HG03442 (cell line): ENCODE measurements around the gene CRACDL.

ENCODE experiments used
- ATAC-seq: cut with Tn5 transposase; IDR thresholded peaks from one replicate; pipeline ENCODE4 v1.9.1; 2021; ENCODE audit warnings: mild to moderate bottlenecking, moderate library complexity; ENCODE audit not compliant: unreplicated experiment

CRACDL gene

DNA sequence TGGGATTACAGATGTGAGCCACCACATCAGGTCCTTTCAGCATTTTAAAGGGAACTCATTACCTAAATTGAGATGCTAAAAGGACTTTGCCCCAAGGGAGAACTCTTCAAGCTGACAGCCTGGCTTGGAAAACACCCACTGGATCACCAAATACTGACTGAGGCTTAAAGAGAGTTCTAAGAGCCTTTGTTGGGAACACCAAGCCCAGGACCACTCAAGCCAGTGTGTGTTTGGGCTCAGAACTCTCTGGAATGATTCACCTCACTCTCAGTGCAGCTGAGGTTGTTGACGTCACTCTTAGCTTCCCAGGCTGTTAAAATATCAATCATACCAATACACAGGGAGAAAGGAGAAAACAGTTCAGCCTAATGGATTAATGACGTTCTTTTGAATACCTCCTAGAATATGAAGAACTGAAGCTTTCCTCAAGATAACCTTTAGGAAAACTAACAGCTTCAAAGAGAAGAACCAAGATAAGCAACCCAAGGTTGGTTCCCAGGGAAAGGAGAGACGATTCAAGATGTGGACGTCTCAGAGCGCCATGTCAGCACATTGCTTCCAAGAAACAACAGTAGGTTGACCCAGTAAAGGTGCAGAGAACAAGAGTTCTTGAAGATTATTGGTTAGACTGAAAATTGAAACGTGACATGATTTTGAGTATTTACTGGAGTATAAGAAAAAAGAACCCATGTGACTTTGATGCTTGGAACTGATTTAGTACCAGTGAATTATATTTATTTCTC lies 157.1 kb downstream of the CRACDL start:
- ATAC-seq = no peak

DNA sequence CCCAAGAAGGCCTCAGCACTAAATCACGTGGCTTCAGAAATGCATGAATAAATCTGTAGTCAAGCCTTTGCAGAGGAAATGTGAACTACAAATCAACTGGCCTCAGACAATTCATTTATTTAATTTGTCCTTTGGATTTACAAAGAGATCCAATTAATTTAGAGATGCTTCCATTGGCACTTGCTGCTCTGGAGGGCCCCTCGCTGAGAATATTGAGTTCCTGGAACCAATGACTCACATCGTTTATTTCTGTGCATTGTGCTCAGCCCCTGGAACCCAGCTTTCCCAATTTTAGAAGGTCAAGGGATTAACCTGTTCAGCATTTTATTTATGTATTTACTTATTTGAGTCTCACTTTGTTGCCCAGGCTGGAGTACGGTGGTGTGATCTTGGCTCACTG lies 157.9 kb downstream of the CRACDL start:
- no peak for ATAC-seq

DNA sequence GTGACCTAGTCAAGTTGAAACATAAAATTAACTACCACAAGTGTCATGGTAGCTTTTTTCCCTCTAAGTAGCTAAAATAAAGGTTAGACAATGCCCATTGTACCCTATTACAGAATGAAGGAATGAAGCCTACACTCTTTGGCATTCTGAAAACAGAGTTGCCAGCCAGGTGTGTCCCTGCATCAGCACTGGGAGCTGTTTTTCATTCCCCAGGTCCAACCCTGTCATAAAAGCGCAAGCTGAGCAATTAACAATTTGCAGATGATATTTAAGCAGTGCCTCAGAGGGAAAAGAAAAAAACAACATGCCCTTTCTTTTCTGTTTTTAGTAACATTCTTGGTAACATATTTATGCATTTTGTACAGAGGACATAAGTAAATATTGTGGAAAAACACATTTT lies 158.3 kb downstream of the CRACDL start:
- ATAC-seq = no peak

DNA sequence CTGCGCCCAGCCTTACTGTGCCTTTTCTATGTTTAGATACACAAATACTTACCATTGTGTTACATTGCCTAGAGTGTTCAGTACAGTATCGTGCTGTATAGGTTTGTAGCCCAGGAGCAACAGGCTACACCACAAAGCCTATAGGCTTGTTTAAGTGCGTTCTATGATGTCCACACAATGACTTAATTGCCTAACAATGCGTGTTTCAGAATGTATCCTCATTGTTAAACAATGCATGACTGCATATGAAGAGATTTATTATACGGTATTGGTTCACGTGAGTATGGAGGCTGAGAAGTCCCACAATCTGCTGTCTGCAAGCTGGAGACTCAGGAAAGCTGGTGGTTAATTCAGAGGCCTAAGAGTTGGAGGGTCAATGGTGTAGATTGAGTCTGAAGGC lies 158.9 kb downstream of the CRACDL start:
- ATAC-seq = no peak

DNA sequence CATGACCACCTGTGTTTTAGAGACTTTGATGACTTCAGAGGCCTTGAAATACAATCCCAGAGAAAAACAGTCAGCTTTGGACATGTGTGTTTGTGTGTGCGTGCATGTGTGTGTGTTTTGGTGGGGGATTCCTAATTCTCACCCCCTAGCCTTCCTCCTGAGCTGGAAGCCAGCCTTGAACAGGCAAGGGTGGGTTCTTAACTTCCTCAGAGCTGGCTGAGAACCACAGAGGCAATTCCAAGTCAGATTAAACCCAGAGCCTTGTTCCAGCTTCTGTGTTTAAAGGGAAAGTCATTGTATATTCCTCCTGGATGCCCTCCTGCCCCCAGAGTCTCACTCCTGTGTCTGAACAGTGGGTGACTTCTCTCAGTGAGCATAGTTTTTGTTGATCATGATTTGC lies 159.9 kb downstream of the CRACDL start:
- no peak for ATAC-seq

DNA sequence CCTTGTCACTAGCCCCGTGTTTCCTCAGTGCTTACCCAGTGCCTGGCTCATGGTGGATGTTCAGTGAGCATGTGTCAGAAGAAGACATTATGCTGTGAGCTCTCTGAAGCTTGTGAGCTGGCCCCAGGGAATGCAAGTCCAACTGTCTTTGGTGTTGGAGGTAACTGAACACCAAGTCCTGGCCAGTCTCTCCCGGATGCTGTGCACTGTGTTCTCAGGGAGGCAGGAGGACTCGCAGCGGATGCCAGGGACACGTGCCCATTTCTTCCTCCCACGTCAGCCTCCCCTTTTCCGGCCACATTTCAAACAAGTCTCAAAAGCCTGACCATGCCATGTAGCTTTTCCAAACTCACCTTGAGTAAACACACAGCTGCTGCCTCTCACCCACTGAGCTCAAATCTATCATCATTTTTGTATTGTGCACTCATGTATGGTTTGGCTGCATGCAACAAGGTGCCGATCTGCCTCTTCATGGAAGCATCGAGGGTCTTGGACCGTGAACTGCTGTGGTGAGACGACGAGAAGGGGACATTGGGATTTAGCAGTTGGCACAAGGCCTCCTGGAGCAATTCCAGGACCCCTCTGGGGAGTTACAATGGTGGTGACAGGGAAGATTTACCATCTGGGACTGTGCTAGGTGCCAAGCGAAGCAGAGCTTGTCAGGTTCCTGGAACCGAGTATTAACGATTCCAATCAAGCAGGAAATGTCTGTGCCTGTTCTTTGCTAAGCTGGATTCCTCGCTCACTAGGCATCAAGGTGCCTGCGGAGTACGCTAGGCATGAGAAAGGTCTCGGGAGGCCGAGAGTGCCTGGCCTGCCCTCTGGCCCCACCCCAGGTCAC lies 160.7 kb downstream of the CRACDL start:
- no peak for ATAC-seq

- no peak for ATAC-seq
Observed at GRCh38 chr2:98773907-98774306, 162.1 kb downstream of the CRACDL start.

GRCh38 chr2:98773169-98773568 lies 162.9 kb downstream of the CRACDL start:
- ATAC-seq = no peak

DNA sequence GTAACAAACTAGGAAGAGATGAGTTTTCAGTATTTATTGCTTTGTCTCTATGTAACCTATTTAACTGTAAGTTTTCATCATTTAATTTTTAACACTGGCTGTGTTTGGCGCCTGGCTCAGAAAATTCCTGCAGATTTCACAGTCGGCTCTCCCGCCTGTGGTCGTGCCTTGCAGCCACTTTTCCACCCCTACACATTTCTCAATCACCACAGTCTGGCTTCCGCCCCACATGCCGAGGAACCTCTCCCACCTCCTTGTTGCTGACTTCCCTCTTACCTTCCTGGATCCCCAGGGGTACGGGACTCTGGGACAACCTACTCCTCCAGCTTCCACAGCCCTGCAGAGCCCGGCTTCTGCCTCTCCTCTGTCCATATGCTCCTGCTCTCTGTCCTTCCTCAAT lies 163.5 kb downstream of the CRACDL start:
- no peak for ATAC-seq

DNA sequence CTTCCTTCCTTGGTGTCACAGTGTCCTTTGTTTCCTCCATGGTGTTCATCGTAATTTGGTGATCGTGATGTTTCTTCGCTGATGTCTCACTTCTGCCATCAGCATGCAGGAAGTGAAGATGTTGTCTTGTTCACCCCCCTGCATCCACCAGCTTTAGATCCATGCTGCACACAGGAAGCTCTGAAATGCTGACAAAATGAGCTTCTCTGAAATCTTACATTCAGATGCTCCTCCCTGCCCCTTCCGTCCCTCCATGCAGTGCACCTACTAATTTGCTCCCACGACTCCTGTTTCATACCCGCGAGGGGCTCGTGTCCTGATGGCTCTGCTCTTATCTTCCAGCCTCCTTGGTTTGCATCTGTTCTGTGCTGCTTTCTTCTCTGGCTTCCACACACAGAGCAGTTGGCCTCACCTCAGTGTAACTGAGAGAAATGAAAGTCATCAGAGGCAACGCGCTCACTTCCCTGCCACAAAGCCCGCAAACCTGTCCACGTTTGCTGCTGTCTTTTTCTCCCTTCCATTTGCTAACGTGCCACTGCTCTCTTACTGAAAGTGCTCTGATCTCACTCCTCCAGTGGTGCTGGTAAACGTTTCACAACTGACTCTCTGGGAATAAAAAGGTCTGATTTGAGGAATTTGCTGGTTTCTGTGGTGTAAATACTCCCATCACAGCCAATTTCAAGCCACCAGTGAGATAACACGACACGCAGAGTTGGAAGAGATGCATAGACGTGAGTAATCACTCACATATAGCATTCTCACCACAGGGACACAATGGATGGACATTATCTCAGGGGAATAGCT lies 164.1 kb downstream of the CRACDL start:
- no peak for ATAC-seq

DNA sequence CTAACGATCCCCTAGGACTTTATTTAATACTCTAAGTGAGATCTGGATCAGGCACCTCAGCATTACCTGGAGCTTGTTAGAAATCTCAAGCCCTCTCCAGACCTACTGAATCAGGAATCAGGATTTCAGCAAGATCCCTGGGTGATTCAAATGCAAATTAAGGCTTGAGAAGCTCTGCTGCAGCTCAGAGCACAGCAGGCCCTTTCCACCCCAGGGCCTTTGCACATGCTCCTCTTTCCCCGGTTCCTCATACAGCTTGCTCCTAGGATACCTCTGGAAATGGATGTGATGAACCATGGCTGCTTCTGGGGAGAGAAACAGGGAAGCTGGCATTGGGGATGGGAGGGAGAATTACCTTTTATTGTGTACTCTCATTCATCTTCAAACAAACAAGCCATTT lies 164.8 kb downstream of the CRACDL start:
- no peak for ATAC-seq

DNA sequence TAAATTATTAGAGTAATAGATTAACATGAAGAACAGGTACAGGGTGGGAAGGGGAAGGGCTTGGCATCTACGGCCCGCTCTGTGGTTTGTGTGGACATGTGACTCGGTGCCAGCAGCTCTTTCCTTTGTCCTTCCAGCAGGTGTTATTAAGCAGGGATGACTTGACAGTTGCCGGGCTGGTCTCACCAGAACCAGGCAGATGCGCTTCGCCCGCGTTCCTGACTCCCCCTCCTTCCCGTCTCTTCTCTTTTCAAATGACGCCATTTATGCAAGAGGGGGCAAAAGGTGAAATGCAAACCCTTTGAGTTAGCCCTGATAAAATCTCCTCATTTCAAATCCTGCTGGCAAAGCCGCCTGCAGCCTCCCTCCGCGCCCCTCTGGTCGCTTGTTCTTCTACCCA lies 166.2 kb downstream of the CRACDL start:
- no peak for ATAC-seq

DNA sequence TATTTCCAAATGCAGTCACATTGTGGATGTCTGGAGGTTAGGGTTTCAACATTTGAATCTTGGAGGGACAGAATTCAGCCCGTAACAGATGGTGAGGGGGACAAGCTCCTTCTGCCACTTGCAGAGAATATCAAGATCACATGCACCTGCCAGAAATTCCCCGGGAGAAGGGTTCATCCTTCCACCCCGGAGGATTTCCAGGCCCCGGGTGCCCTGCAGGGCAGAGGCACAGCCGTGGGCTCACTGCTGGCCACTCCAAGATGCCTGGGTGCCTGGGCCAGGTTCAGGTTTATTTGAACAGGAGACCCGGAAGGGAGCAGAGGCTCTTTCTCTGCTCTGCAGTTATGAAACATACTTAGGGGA lies 166.9 kb downstream of the CRACDL start:
- no peak for ATAC-seq

DNA sequence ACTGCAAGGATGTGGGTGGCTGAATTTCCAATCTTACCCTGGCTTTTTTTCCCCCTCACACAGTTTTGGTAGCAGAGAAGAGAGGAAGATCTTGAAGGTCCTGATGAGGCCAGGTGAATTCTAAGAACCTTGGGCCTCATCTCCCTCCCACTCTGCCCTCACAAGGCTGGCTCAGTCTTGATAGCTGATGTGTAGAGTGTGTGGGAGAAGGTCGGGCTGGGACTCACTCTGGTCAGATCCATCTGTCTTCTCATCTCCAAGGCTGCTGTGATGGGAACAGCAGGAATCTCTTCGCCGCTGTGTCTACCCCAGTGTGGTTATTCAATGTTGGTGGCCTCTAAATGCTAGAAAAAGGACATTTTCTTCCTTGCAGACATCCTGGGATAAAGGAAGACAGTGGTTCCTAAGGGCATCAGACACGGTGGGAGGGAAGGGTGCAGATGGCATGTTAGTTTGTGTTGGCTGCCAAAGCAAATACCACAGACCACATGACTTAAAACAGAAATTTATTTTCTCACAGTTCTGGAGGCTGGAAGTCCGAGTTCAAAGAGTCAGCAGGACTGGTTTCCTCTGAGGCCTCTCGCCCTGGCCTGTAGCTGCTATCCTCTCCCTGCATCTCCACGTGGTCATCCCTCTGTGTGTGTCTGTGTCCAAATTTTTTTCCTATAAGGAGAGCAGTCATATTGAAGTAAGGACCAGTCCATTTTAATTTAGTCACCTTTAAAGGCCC lies 167.5 kb downstream of the CRACDL start:
- no peak for ATAC-seq

GRCh38 chr2:98764499-98764898 lies 171.5 kb downstream of the CRACDL start:
- ATAC-seq = no peak

DNA sequence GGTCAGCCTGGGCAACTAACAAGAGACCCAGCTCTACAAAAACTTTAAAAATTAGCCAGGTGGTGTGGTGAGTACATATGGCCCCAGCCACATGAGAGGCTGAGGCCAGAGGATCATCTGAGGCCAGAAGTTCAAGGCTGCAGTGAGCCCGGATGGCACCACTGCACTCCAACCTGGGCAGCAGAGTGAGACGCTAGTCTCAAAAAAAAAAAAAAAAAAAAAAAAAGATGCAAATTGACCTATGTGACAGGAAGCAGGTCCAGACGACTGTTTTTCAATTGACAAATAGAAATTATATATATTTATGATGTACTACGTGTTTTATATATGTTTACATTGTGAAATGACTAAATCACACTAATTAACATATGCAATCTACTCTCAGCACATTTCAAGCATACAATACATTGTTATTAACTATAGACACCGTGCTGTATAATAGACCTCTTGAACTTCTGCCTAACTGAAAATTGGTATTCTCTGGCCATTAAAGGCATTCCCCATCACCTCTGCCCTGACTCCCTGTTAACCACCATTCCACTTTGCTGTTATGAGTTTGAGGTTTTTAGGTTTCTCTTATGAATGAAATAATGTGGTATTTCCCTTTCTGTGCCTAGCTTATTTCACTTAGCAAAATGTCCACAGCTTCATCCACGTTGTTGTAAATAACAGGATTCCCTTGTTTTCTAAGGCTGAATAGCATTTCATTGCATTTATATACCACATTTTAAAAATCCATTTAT lies 172.6 kb downstream of the CRACDL start:
- ATAC-seq = no peak

- no peak for ATAC-seq
Observed at GRCh38 chr2:98761909-98762308, 174.1 kb downstream of the CRACDL start.

DNA sequence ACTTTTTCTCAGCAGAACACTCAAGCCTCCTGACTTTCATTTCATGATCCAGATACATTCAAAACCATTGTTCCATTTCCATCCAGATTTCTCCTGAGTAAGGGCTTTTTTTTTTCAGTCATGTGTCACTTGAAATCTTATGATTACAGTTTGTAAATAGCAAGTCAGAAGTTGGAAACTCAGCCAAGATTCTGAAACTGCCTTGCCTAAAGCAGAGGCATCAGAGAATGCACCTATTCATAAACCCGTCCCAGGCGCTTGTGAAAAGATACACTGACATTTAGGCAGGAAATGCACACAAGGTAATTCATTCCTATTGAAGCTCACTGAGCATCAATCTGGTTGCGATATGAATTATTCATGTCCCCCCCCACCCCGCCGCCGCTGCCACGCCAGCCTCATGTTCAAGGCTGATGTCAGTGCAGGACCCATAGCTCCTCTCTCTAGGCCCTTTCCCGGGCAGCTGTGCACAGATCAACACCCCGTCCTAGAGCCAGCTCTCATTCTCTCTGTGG lies 174.7 kb downstream of the CRACDL start:
- no peak for ATAC-seq

GRCh38 chr2:98759827-98760625 lies 176.0 kb downstream of the CRACDL start:
- no peak for ATAC-seq
